ENCODE results near the gene NEDD4.
"Not testable (repeated sequence)": the region's sequence is repeated elsewhere in the genome, so short reads cannot be mapped to it uniquely, and the experiment has no call there.

The NEDD4 gene

DNA sequence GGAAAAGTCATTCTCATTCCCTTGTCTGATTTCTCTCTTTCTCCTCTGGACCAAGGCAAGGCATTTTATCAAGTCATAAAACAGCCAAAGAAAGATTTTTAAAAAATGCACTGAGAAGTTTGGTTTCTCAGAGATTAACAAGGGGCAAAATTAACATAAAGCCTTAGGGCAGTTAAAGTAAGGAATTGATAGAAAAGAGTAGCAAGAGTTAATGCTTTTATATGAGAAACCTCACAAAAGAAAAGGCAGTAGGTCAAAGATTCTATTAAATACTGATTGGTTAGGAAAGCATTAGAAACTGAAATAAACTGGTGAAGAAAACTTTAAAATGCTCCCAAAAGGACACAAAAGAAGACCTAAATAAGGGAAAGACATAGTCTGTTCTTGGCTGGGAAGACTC, 129.5 kb downstream of the NEDD4 start:
- H3K4me1 ChIP-seq (ENCODE audit: control insufficient read depth, insufficient read depth, low read length, poor library complexity, severe bottlenecking) = no peaks in the 10 kb centered on the region
- H3K4me3 ChIP-seq (ENCODE audit: extremely low read depth, insufficient read depth, low read length, poor library complexity, severe bottlenecking) = no peak overlapping the region
- peaks cover 17% of the 10 kb centered on the region for H3K36me3 ChIP-seq (ENCODE audit: control insufficient read depth, insufficient read depth, low read length)
- H3K9me3 ChIP-seq (ENCODE audit: control insufficient read depth, low read length) = no peaks in the 10 kb centered on the region
- no peak overlapping the region for H3K27ac ChIP-seq (ENCODE audit: low read depth, low read length, severe bottlenecking)

DNA sequence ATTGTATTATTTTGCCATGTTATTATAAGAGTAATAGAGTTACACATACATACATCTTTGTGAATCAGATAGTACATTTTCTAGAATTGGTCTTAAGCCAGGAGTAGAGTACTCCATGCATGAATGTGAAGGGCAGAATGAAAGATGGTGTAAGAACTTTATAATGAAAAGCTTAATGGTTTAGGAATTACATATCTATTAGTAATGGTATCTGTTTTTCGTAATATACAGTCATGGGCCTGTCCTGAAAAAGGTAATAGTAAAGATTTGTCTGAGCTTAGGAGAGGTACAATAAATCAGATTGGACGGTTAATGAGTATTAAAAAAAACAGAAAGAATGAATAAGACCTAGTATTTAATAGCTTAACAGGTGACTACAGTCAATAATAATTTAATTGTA, 132.3 kb downstream of the NEDD4 start:
- Histone ChIP-seq H3K4me1 (ENCODE audit: control insufficient read depth, insufficient read depth, low read length, poor library complexity, severe bottlenecking) (no peaks in the 10 kb centered on the region), H3K4me3 (ENCODE audit: extremely low read depth, insufficient read depth, low read length, poor library complexity, severe bottlenecking) (no peak overlapping the region), H3K9me3 (ENCODE audit: control insufficient read depth, low read length) (no peaks in the 10 kb centered on the region), H3K27ac (ENCODE audit: low read depth, low read length, severe bottlenecking) (no peak overlapping the region), H3K36me3 (ENCODE audit: control insufficient read depth, insufficient read depth, low read length) (peaks cover 28% of the 10 kb centered on the region)
- WGBS, 2 experiments (ENCODE audit: insufficient coverage in 2 of 2) = 100% methylated on average over 1 of the region's 2 CpGs; no CpG with 5 or more reads in 1 of the 2 experiments

DNA sequence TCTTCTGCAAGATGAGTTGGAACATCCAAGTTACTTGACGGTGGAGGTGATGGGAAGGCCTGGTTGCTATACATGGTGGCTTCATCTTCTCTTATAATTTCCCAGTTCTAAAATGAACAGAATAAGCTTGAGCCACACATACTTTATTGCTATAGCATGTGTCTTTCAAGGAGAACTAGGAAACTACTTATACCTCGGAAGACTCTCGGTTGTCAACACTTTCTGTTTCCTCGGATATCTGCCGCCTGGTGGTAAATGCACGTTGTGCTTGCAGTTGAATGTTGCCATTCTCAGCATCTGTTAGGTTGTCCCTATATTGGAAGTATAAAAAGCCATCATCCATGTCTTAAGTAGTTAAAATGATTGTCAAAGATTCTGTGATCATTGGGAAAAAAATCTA, 132.9 kb downstream of the NEDD4 start:
- no peak overlapping the region for H3K27ac ChIP-seq (ENCODE audit: low read depth, low read length, severe bottlenecking)
- 65 to 67% methylated on average over 3 to 4 of the region's 6 CpGs for WGBS, 2 experiments (ENCODE audit: insufficient coverage in 2 of 2)
- H3K9me3 ChIP-seq (ENCODE audit: control insufficient read depth, low read length) = no peaks in the 10 kb centered on the region
- H3K36me3 ChIP-seq (ENCODE audit: control insufficient read depth, insufficient read depth, low read length) = peaks cover 28% of the 10 kb centered on the region
- no peak overlapping the region for H3K4me3 ChIP-seq (ENCODE audit: extremely low read depth, insufficient read depth, low read length, poor library complexity, severe bottlenecking)
- no peaks in the 10 kb centered on the region for H3K4me1 ChIP-seq (ENCODE audit: control insufficient read depth, insufficient read depth, low read length, poor library complexity, severe bottlenecking)

DNA sequence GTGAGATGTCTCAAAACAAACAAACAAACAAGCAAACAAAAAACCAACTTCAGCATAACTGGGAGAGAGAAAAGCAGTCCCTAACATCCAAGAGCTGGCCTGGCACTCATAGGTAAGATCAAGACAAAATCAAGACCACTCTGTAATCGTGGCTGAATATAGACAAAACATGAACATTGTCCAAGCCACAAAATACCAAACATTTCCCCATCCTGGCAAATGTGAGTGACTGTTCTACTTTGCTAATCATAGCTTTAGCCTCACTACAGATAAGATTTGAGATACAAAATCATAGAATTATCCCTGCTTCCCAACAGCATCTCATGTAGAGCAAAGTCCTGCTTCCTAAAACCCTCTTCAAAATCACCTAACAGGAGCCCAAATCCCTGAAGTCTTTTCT, 133.7 kb downstream of the NEDD4 start:
- Histone ChIP-seq H3K9me3 (ENCODE audit: control insufficient read depth, low read length) (no peaks in the 10 kb centered on the region), H3K27ac (ENCODE audit: low read depth, low read length, severe bottlenecking) (no peak overlapping the region), H3K36me3 (ENCODE audit: control insufficient read depth, insufficient read depth, low read length) (peaks cover 28% of the 10 kb centered on the region), H3K4me3 (ENCODE audit: extremely low read depth, insufficient read depth, low read length, poor library complexity, severe bottlenecking) (no peak overlapping the region), H3K4me1 (ENCODE audit: control insufficient read depth, insufficient read depth, low read length, poor library complexity, severe bottlenecking) (no peaks in the 10 kb centered on the region)
- 71 to 88% methylated on average over 1 of the region's 1 CpG for WGBS, 2 experiments (ENCODE audit: insufficient coverage in 2 of 2)

DNA sequence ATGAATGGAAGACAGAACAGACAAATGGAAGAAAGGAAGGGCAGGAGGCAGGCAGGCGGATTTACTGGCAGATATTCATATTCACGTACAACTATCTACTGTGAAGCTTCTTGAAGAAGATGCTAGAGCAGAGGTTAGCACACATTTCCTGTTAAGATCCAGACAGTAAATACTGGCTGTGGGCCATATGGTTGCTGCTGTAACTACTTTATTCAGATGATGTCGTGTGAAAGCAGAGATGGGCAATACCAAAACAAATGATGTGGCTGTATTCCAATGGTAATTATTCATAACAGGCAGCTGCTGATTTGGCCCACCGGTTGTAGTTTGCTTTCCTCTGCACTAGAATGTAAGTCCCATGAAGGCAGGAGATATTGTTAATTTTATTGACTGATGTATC, 134.8 kb downstream of the NEDD4 start:
- no peak overlapping the region for H3K27ac ChIP-seq (ENCODE audit: low read depth, low read length, severe bottlenecking)
- no peaks in the 10 kb centered on the region for H3K4me1 ChIP-seq (ENCODE audit: control insufficient read depth, insufficient read depth, low read length, poor library complexity, severe bottlenecking)
- H3K9me3 ChIP-seq (ENCODE audit: control insufficient read depth, low read length) = no peaks in the 10 kb centered on the region
- 95 to 100% methylated on average over 1 to 3 of the region's 4 CpGs for WGBS, 2 experiments (ENCODE audit: insufficient coverage in 2 of 2)
- H3K36me3 ChIP-seq (ENCODE audit: control insufficient read depth, insufficient read depth, low read length) = peaks cover 34% of the 10 kb centered on the region
- H3K4me3 ChIP-seq (ENCODE audit: extremely low read depth, insufficient read depth, low read length, poor library complexity, severe bottlenecking) = no peak overlapping the region

DNA sequence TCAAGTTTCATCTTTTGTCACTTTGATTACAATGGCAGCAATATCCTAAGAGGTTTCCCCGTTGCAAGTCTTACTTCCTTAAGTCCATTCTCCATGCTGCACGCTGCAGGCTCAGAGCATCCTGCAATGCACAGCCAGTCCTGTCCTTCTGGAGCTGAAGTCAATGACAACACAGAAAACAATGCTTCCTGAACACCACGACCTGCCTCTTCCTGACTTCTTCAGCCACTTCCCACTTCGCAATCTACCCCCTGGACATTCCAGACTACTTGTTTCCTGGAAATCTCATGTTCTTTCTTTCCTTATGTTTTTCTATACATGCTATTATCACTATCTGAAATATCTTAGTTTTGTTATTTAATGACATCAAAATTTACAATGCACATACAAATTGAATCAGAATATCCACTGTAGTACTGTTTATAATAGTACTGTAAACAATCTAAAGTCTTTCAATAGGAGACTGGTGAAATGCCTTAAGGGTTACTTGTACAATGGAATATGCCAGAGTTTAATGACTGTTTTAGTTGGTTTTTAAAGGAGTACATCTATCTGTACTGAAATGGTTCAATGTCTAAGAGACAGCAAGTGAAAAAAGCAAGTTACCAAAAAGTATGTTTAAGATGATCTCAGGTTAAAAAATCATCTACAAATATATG, 136.8 kb downstream of the NEDD4 start:
- H3K4me1 ChIP-seq (ENCODE audit: control insufficient read depth, insufficient read depth, low read length, poor library complexity, severe bottlenecking) = no peaks in the 10 kb centered on the region
- peaks cover 39% of the 10 kb centered on the region for H3K36me3 ChIP-seq (ENCODE audit: control insufficient read depth, insufficient read depth, low read length)
- H3K9me3 ChIP-seq (ENCODE audit: control insufficient read depth, low read length) = no peaks in the 10 kb centered on the region
- no peak overlapping the region for H3K27ac ChIP-seq (ENCODE audit: low read depth, low read length, severe bottlenecking)
- H3K4me3 ChIP-seq (ENCODE audit: extremely low read depth, insufficient read depth, low read length, poor library complexity, severe bottlenecking) = no peak overlapping the region
- 75 to 89% methylated on average over 4 of the region's 4 CpGs for WGBS, 2 experiments (ENCODE audit: insufficient coverage in 2 of 2)

DNA sequence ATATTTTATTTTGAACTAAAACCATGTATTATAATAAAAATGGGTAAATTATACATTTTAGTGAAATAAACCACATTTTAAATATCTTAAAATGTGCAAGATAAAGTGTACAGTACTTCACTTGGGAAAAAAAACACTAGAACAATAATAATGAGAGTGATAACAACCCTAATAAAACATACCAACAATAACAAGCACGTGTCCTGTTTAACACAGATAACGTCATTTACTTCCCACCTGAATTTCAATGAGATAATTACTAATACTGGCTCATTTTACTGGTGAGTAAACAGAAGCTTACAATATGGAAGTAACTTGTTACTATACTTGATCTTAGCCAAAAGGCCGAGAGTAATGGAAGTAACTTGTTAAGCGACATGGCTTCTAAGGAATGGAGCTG, 140.3 kb downstream of the NEDD4 start:
- Histone ChIP-seq H3K4me3 (ENCODE audit: extremely low read depth, insufficient read depth, low read length, poor library complexity, severe bottlenecking) (no peak overlapping the region), H3K36me3 (ENCODE audit: control insufficient read depth, insufficient read depth, low read length) (peaks cover 23% of the 10 kb centered on the region), H3K9me3 (ENCODE audit: control insufficient read depth, low read length) (no peaks in the 10 kb centered on the region), H3K27ac (ENCODE audit: low read depth, low read length, severe bottlenecking) (no peak overlapping the region), H3K4me1 (ENCODE audit: control insufficient read depth, insufficient read depth, low read length, poor library complexity, severe bottlenecking) (no peaks in the 10 kb centered on the region)
- WGBS, 2 experiments (ENCODE audit: insufficient coverage in 2 of 2) = 60% methylated on average over 1 of the region's 4 CpGs; no CpG with 5 or more reads in 1 of the 2 experiments

DNA sequence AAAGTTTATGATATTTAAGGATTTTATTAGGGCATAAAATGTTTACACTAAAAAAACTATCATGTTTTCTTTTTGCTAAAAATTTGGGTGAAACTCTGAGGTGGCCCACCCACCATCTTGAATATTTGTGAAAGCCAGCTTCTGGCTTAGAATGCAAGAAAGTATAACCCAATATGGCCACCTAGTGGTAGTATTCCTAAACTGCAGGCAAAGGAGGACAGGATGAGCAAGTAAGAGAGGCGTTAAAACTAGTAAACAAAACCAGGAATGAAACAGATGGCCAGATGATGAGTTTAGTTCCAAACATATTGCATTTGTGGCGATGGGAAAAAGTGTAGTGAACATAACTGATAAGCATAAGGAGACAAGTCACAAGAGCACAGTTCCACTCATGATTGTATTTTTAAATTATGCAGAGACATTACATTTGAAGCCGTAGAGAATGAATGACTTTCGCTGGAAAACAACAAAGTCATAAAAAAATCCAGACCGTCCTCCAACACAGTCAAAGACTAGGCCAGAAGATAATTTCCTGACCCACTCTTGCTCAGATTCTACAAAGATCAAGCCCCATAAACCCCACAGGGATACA, 147.2 kb downstream of the NEDD4 start:
- Histone ChIP-seq H3K36me3 (ENCODE audit: control insufficient read depth, insufficient read depth, low read length) (peaks cover 30% of the 10 kb centered on the region), H3K4me3 (ENCODE audit: extremely low read depth, insufficient read depth, low read length, poor library complexity, severe bottlenecking) (no peak overlapping the region), H3K27ac (ENCODE audit: low read depth, low read length, severe bottlenecking) (no peak overlapping the region), H3K9me3 (ENCODE audit: control insufficient read depth, low read length) (peaks cover 6% of the 10 kb centered on the region), H3K4me1 (ENCODE audit: control insufficient read depth, insufficient read depth, low read length, poor library complexity, severe bottlenecking) (no peaks in the 10 kb centered on the region)
- WGBS, 2 experiments (ENCODE audit: insufficient coverage in 2 of 2) = 21 to 63% methylated on average over 2 to 5 of the region's 5 CpGs

DNA sequence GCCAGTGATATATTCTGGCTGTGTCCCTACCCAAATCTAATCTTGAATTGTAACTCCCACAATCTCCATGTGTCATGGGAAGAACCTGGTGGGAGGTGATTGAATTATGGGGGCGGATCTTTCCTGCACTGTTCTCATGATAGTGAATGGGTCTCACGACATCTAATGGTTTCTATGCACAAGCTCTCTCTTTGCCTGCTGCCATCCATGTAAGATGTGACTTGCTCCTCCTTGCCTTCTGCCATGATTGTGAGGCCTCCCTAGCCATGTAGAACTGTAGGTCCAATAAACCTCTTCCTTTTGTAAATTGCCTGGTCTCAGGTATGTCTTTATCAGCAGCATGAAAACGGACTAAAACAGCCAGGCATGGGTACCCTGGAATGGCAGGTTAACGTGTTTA, 150.5 kb downstream of the NEDD4 start:
- H3K9me3 ChIP-seq (ENCODE audit: control insufficient read depth, low read length); H3K4me1 ChIP-seq (ENCODE audit: control insufficient read depth, insufficient read depth, low read length, poor library complexity, severe bottlenecking); H3K27ac ChIP-seq (ENCODE audit: low read depth, low read length, severe bottlenecking); H3K4me3 ChIP-seq (ENCODE audit: extremely low read depth, insufficient read depth, low read length, poor library complexity, severe bottlenecking): not testable (repeated sequence)
- 92 to 95% methylated on average over 4 of the region's 4 CpGs for WGBS, 2 experiments (ENCODE audit: insufficient coverage in 2 of 2)
- peaks cover 42% of the 10 kb centered on the region for H3K36me3 ChIP-seq (ENCODE audit: control insufficient read depth, insufficient read depth, low read length)

DNA sequence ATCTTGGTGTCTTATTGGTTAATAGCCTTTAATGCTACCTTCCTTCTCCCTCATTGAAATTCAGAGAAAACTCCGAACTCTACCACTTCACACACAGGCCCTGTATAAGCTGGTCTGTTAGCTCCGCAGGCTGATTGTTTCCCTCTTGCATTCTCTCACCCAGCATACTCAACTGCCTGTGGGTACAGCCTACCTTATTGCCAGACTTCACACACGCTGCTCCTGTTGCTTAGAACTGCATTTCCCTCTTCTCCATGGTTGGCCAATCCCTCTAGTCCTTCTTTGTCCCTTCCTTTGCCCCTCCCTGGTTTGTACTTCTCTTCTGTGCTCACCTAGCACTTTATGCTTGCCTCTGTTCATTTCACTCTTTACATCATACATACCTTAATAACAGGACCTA, 157.5 kb downstream of the NEDD4 start:
- no peak overlapping the region for H3K4me3 ChIP-seq (ENCODE audit: extremely low read depth, insufficient read depth, low read length, poor library complexity, severe bottlenecking)
- H3K27ac ChIP-seq (ENCODE audit: low read depth, low read length, severe bottlenecking) = no peak overlapping the region
- whole genome bisulfite sequencing, 2 experiments (ENCODE audit: insufficient coverage in 2 of 2) = 88% methylated on average over 3 of the region's 3 CpGs
- H3K9me3 ChIP-seq (ENCODE audit: control insufficient read depth, low read length) = no peaks in the 10 kb centered on the region
- H3K36me3 ChIP-seq (ENCODE audit: control insufficient read depth, insufficient read depth, low read length) = peaks cover 31% of the 10 kb centered on the region
- peaks cover 5% of the 10 kb centered on the region for H3K4me1 ChIP-seq (ENCODE audit: control insufficient read depth, insufficient read depth, low read length, poor library complexity, severe bottlenecking)

DNA sequence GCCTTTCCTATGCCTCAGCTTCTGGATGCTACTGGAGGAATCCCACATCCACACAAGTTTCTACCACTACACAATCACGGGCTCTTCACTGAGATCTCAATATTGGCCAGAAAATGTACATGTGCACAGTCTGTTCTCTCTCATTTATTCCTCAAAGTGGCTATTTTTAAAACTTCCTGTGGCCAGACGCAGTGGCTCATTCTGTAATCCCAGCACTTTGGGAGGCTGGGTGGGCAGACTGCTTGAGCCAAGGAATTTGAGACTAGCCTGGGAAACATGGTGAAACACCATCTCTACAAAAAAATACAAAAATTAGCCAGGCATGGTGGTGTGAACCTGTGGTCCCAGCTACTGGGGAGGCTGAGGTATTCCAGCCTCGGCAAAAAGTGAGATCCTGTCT, 159.1 kb downstream of the NEDD4 start:
- no peak overlapping the region for H3K4me3 ChIP-seq (ENCODE audit: extremely low read depth, insufficient read depth, low read length, poor library complexity, severe bottlenecking)
- peaks cover 26% of the 10 kb centered on the region for H3K36me3 ChIP-seq (ENCODE audit: control insufficient read depth, insufficient read depth, low read length)
- 79 to 100% methylated on average over 1 to 2 of the region's 3 CpGs for WGBS, 2 experiments (ENCODE audit: insufficient coverage in 2 of 2)
- no peak overlapping the region for H3K27ac ChIP-seq (ENCODE audit: low read depth, low read length, severe bottlenecking)
- peaks cover 5% of the 10 kb centered on the region for H3K4me1 ChIP-seq (ENCODE audit: control insufficient read depth, insufficient read depth, low read length, poor library complexity, severe bottlenecking)
- no peaks in the 10 kb centered on the region for H3K9me3 ChIP-seq (ENCODE audit: control insufficient read depth, low read length)
